ENCODE measurements around the gene MRPL54. TPM values are rescaled to one million over a fixed set of nuclear protein-coding genes. Genes with fewer than 3 reads are reported as not detected.
"Not testable (repeated sequence)": the region's sequence is repeated elsewhere in the genome, so short reads cannot be mapped to it uniquely, and the experiment has no call there.

MRPL54 gene
- total RNA-seq, 2 donors from 2014 or later = 67.3 to 74.2 TPM

GRCh38 chr19:3804429-3804828 lies 41.9 kb downstream of the MRPL54 start:
- H3K4me3 Mint-ChIP-seq = no peak overlapping the region
- no peak for ATAC-seq (replicated peaks in 1 of 2)
- H3K4me1 Mint-ChIP-seq (ENCODE audit: low read depth) = peaks cover 29% of the 10 kb centered on the region
- H3K27ac Mint-ChIP-seq = no peak overlapping the region
- H3K27me3 Mint-ChIP-seq (ENCODE audit: low read depth) = no peaks in the 10 kb centered on the region
- no peaks in the 10 kb centered on the region for H3K36me3 Mint-ChIP-seq (ENCODE audit: insufficient read depth in 2 of 2)
- peaks cover 1 to 3% of the 10 kb centered on the region in 2 donors for H3K9me3 Mint-ChIP-seq
- DNase-seq = no peak

DNA sequence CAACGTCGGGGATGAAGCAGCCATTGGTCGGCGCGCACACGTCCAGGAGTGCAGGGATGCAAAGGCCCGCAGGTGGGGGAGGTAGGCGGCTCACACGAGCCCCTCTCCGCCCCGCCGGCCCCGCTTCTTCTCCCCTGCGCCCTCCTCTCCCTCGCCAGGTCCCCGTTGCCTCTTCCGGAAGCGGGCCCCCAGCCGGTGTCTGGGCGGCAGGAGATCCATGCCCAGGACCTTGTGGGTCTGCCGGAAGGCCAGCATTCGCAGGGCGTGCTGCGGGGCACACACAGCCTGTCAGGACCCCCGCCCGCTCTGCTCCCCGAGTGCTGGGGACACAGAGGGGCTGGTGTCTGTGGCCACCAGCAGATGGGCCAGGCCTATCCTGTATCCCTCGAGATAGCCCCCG lies 43.4 kb downstream of the MRPL54 start:
- no peaks in the 10 kb centered on the region for H3K36me3 Mint-ChIP-seq (ENCODE audit: insufficient read depth in 2 of 2)
- ATAC-seq (replicated peaks in 1 of 2) (no peak), DNase-seq (no peak)
- H3K9me3 Mint-ChIP-seq = peaks cover 1 to 3% of the 10 kb centered on the region in 2 donors
- no peak overlapping the region for H3K4me3 Mint-ChIP-seq
- no peak overlapping the region for H3K27ac Mint-ChIP-seq
- H3K27me3 Mint-ChIP-seq (ENCODE audit: low read depth) = no peaks in the 10 kb centered on the region
- peaks cover 25% of the 10 kb centered on the region for H3K4me1 Mint-ChIP-seq (ENCODE audit: low read depth)

- DNase-seq (no peak), ATAC-seq (replicated peaks in 1 of 2) (no peak)
- H3K36me3 Mint-ChIP-seq (ENCODE audit: insufficient read depth in 2 of 2) = no peaks in the 10 kb centered on the region
- H3K27me3 Mint-ChIP-seq (ENCODE audit: low read depth) = no peaks in the 10 kb centered on the region
- H3K9me3 Mint-ChIP-seq = peaks cover 1 to 3% of the 10 kb centered on the region in 2 donors
- peaks cover 22% of the 10 kb centered on the region for H3K4me1 Mint-ChIP-seq (ENCODE audit: low read depth)
- no peak overlapping the region for H3K4me3 Mint-ChIP-seq
- H3K27ac Mint-ChIP-seq = no peak overlapping the region
These were observed 44.6 kb downstream of the MRPL54 start for GRCh38 chr19:3807131-3807480.

- Mint-ChIP-seq H3K9me3 (peaks cover 1 to 3% of the 10 kb centered on the region in 2 donors), H3K27ac (no peak overlapping the region), H3K27me3 (ENCODE audit: low read depth) (no peaks in the 10 kb centered on the region), H3K4me3 (no peak overlapping the region), H3K36me3 (ENCODE audit: insufficient read depth in 2 of 2) (no peaks in the 10 kb centered on the region), H3K4me1 (ENCODE audit: low read depth) (peaks cover 29% of the 10 kb centered on the region)
- DNase-seq (no peak), ATAC-seq (replicated peaks in 1 of 2) (no peak)
These were observed 45.3 kb downstream of the MRPL54 start for GRCh38 chr19:3807574-3808354.

DNA sequence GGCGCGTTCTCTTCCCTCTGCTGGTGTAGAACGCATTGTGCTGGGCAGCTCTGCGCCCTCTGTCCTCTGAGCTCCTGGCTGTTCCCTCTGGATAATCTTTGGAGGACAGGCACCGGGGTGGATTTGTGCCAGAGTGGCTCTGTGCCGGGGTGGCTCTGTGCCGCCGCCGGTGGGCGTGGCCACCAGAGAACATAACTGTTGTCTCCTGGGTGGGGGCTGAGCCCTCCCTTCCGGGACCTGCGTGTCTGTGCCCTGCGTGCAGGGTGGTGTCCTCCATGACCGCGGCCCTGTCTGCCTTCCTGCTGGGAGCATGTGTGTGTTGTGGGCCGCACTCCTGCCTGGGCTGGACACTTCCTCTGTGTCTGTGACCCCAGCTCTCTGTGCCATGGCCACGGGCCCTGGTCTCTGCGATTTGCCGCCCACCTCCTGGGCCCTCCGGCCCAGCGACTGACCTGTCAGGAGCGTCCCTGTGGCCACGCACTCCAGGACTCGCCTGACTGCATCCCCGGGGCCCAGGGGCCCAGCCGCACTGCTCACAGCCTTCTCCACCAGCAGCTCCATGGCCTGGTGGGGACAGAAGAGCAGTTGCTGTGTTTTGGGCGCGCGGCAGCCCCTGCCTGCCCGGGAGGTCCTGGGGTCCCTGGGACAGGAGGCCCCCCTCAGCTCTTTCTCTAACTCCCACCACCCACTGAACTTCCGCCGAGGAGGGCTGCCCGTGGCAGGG lies 46.1 kb downstream of the MRPL54 start:
- no peak overlapping the region for H3K27ac Mint-ChIP-seq
- no peak overlapping the region for H3K4me3 Mint-ChIP-seq
- ATAC-seq (replicated peaks in 1 of 2) (no peak), DNase-seq (no peak)
- no peaks in the 10 kb centered on the region for H3K27me3 Mint-ChIP-seq (ENCODE audit: low read depth)
- no peaks in the 10 kb centered on the region for H3K36me3 Mint-ChIP-seq (ENCODE audit: insufficient read depth in 2 of 2)
- H3K4me1 Mint-ChIP-seq (ENCODE audit: low read depth) = peaks cover 37% of the 10 kb centered on the region
- H3K9me3 Mint-ChIP-seq = peaks cover 1 to 3% of the 10 kb centered on the region in 2 donors

DNA sequence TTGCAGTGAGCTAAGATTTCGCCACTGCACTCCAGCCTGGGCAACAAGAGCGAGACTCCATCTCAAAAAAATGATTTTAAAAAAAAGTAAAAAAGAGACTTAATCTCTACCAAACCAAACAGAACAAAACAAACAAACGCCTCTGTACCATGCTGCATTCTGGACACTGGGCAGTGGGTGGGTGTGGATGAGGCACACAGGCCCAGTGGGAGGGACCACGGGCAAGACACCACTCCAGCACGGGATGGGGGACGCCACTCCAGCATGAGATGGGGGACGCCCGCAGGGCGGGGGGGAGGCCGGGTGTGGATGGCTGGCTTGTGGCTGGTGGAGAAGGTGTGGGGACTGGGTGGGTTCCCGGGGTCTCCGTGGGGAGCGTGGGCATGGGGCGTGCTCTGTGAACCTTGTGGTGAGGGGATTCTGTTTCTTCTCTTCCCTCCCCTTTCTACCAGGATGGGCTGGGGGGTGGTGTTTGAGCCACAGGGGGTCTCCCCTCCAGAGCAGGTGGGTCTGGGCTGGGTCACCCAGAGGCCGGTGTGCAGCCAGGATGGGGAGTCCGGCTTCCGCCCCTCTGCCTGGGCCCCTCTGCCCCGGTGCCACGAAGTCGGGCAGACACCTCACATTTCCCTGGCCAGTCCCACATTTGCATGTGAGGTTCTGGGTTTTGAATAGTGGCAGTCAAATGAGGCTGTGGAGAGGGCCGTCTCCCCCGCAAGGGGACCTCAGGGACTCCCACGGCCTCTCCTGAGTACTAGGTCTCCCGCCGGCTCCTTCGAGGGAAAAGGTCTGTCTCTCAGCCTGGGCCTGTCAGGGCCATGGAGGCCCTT lies 47.6 kb downstream of the MRPL54 start:
- H3K27ac Mint-ChIP-seq = no peak overlapping the region
- no peak for DNase-seq
- no peaks in the 10 kb centered on the region for H3K36me3 Mint-ChIP-seq (ENCODE audit: insufficient read depth in 2 of 2)
- peaks cover 49% of the 10 kb centered on the region for H3K4me1 Mint-ChIP-seq (ENCODE audit: low read depth)
- ATAC-seq (replicated peaks in 1 of 2) = no peak
- peaks cover 1 to 3% of the 10 kb centered on the region in 2 donors for H3K9me3 Mint-ChIP-seq
- no peaks in the 10 kb centered on the region for H3K27me3 Mint-ChIP-seq (ENCODE audit: low read depth)
- no peak overlapping the region for H3K4me3 Mint-ChIP-seq

GRCh38 chr19:3810708-3811355 lies 48.4 kb downstream of the MRPL54 start:
- peaks cover 49% of the 10 kb centered on the region for H3K4me1 Mint-ChIP-seq (ENCODE audit: low read depth)
- H3K36me3 Mint-ChIP-seq (ENCODE audit: insufficient read depth in 2 of 2) = no peaks in the 10 kb centered on the region
- H3K27ac Mint-ChIP-seq = no peak overlapping the region
- ATAC-seq (replicated peaks in 1 of 2) (no peak), DNase-seq (no peak)
- no peak overlapping the region for H3K4me3 Mint-ChIP-seq
- H3K27me3 Mint-ChIP-seq (ENCODE audit: low read depth) = no peaks in the 10 kb centered on the region
- H3K9me3 Mint-ChIP-seq = peaks cover 1 to 3% of the 10 kb centered on the region in 2 donors

DNA sequence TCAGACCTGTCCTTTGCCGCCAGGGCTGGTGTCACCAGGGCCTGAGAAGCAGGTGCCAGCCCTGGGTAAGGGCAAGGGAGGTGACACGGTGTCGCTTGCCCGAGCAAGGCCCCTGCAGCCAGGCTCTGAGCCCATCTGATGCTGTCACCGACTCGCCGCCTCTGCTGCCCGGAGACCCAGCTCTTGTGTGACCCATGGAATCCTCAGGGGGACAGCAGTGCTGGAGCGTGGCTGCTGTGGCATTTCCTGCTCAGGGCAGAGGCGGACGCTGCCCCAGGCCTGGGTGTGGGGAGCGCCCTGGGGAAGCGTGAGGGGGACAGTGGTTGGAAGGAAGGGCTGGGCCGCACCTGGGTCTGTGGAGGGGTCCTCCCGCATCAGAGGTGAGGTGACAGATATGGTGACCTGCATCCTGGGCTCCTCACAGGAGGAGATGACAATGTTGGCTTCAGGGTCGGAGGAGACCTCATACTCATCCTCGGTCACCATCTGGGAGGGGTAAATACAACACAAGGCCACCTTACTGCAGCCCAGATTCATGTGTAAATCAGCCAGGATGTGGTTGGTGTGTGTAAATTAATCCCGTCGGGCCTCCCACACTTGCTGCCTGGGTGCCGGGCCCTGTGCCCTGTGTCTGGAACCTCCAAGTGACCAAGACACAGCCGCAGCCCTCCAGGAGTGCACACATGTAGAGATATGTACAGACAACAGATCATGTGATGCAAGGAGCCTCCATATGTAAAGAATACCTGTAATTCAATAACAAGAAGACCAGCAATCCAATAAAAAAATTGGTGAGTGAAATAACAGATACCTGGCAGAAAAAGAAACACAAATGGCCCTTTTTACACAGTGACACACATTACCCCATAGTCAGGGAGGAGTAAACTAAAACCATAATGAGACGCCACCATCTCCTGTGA lies 51.3 kb downstream of the MRPL54 start:
- H3K27ac Mint-ChIP-seq = peak overlapping the region; percentile 70
- ATAC-seq (replicated peaks in 1 of 2) = no peak
- DNase-seq = no peak
- H3K9me3 Mint-ChIP-seq = no peaks in the 10 kb centered on the region
- no peaks in the 10 kb centered on the region for H3K27me3 Mint-ChIP-seq (ENCODE audit: low read depth)
- H3K4me1 Mint-ChIP-seq (ENCODE audit: low read depth) = peaks cover 51% of the 10 kb centered on the region
- H3K4me3 Mint-ChIP-seq = peak overlapping the region in 1 of 2 donors; percentile 24
- H3K36me3 Mint-ChIP-seq (ENCODE audit: insufficient read depth in 2 of 2) = no peaks in the 10 kb centered on the region

- DNase-seq (no peak), ATAC-seq (replicated peaks in 1 of 2) (no peak)
- peaks cover 54% of the 10 kb centered on the region for H3K4me1 Mint-ChIP-seq (ENCODE audit: low read depth)
- H3K27ac Mint-ChIP-seq = no peak overlapping the region
- H3K4me3 Mint-ChIP-seq = no peak overlapping the region
- H3K9me3 Mint-ChIP-seq = no peaks in the 10 kb centered on the region
- H3K36me3 Mint-ChIP-seq (ENCODE audit: insufficient read depth in 2 of 2) = no peaks in the 10 kb centered on the region
- H3K27me3 Mint-ChIP-seq (ENCODE audit: low read depth) = no peaks in the 10 kb centered on the region
These were observed 52.2 kb downstream of the MRPL54 start for GRCh38 chr19:3814648-3815047.

- H3K4me3 Mint-ChIP-seq; DNase-seq; ATAC-seq (replicated peaks in 1 of 2); H3K27me3 Mint-ChIP-seq (ENCODE audit: low read depth); H3K36me3 Mint-ChIP-seq (ENCODE audit: insufficient read depth in 2 of 2); H3K27ac Mint-ChIP-seq; H3K9me3 Mint-ChIP-seq: not testable (repeated sequence)
- peaks cover 48% of the 10 kb centered on the region for H3K4me1 Mint-ChIP-seq (ENCODE audit: low read depth)
These were observed 53.7 kb downstream of the MRPL54 start for GRCh38 chr19:3816148-3816547.

DNA sequence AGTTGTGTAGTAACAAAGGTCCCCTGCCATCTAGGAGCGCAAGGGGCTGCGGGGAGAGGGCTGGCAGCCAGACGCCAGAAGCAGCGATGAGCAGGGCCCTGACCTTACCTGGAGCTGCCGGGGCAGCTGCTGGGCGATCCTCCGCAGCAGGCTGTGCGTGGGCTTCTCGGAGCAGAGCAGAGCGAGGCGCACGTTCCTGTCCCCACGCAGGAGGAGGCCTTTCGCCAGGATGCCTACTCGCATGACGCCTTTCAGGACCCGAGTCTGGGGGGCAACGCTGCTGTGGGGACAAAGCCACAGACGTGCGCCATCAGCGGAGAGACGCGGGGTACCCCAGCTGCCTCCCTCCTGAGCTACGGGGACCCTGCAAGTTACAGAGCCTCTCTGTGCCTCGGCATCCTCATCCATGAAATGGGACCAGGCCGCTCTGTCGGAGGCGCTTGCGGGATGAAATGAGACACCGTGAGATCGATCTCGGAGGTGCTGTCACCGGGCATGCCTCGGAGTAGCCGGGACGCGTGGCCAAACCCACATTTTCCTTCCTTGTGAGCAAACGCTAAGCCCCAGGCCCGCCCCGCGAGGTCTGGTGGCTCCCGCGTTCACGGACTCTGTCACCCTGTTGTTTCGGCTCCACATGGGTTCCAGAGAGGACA lies 54.2 kb downstream of the MRPL54 start:
- no peak for ATAC-seq (replicated peaks in 1 of 2)
- DNase-seq = no peak
- Mint-ChIP-seq H3K9me3 (no peaks in the 10 kb centered on the region), H3K27me3 (ENCODE audit: low read depth) (no peaks in the 10 kb centered on the region), H3K4me3 (no peak overlapping the region), H3K36me3 (ENCODE audit: insufficient read depth in 2 of 2) (no peaks in the 10 kb centered on the region), H3K27ac (no peak overlapping the region), H3K4me1 (ENCODE audit: low read depth) (peaks cover 46% of the 10 kb centered on the region)

Data from activated T-cell treated with anti-CD3 and anti-CD28 coated beads, Interleukin-2, amount 50 U/mL, for 72 hours (primary cell).